IMR-90 (cell line): ENCODE results near the gene SYNGR3. TPM values are rescaled to one million over a fixed set of nuclear protein-coding genes. Genes with fewer than 3 reads are reported as not detected.

Experiments
- NFE2L2 ChIP-seq: fragments of 150-350 bp; IDR thresholded peaks from 2 replicates; pipeline ENCODE4 v1.6.1; 2016; ENCODE audit warnings: low read depth, mild to moderate bottlenecking, low read length
- POLR2A ChIP-seq: IDR thresholded peaks from 2 replicates; pipeline ENCODE4 v1.6.1; 2012; ENCODE audit warnings: mild to moderate bottlenecking, low read depth, low read length
- RCOR1 ChIP-seq: IDR thresholded peaks from 2 replicates; pipeline ENCODE4 v1.6.1; 2012; ENCODE audit warnings: mild to moderate bottlenecking, low read length, improper control_type of control experiment; ENCODE audit not compliant: insufficient replicate concordance
- SMC3 ChIP-seq: fragments of 150-350 bp; IDR thresholded peaks from 2 replicates; pipeline ENCODE4 v1.6.1; 2016; ENCODE audit warnings: low read depth, mild to moderate bottlenecking, antibody characterized with exemption, low read length, moderate library complexity
- USF2 ChIP-seq: fragments of 150-350 bp; IDR thresholded peaks from 2 replicates; pipeline ENCODE4 v1.6.1; 2017; ENCODE audit warnings: mild to moderate bottlenecking, antibody characterized with exemption, low read length, low read depth
- polyA plus RNA-seq, 3 experiments: library from polyadenylated mRNA; depleted of rRNA; stranded (reverse); fragments of >200 nt; gene quantifications; 2 replicates each; pipeline ENCODE4 v1.2.3, GENCODE V29; 2012; ENCODE audit warnings: low replicate concordance in 1 of 3
- total RNA-seq: library from RNA; depleted of rRNA; stranded (reverse); fragments of >200 nt; gene quantifications from 2 replicates; pipeline ENCODE4 v1.2.3, GENCODE V29; 2012

The SYNGR3 gene
- total and polyA plus RNA-seq, 2 of the 4 experiments (the other 2 are of a cell fraction), result 1.8 to 5.8 TPM

GRCh38 chr16:1971796-1972489 is 17.8 kb upstream of the SYNGR3 start, which contains the start of gene TBL3 (continued):
- TF ChIP-seq NFE2L2 (peak; percentile 19; the same call in 1 of the 2 replicates), RCOR1 (peak; percentile 48), SMC3 (no peak), USF2 (peak; percentile 28; the same call in 1 of the 2 replicates), POLR2A (peak; percentile 94; the same call in 1 of the 2 replicates)
